Effector memory CD4-positive, alpha-beta T cell (primary cell): ENCODE data around the gene LGI1.

Experiments
- DNase-seq, 3 donors: peaks; one replicate each; pipeline ENCODE4 v3.0.0-alpha.2; 2020
- H3K27ac ChIP-seq: 2 replicates; pipeline ENCODE4 v1.7.0; 2013; ENCODE audit warnings: mild to moderate bottlenecking, low read length, moderate library complexity; ENCODE audit not compliant: insufficient read depth, poor library complexity, severe bottlenecking
- H3K27me3 ChIP-seq: replicated peaks from 2 replicates; pipeline ENCODE4 v1.7.0; 2013; ENCODE audit warnings: mild to moderate bottlenecking, low read length; ENCODE audit not compliant: insufficient read depth, control insufficient read depth, poor library complexity, severe bottlenecking
- H3K36me3 ChIP-seq: 2 replicates; pipeline ENCODE4 v1.7.0; 2013; ENCODE audit warnings: mild to moderate bottlenecking, low read length, moderate library complexity; ENCODE audit not compliant: control insufficient read depth, insufficient read depth
- H3K4me1 ChIP-seq: 2 replicates; pipeline ENCODE4 v1.7.0; 2013; ENCODE audit warnings: low read length, mild to moderate bottlenecking; ENCODE audit not compliant: control insufficient read depth, insufficient read depth, poor library complexity, severe bottlenecking
- H3K4me3 ChIP-seq: 2 replicates; pipeline ENCODE4 v1.7.0; 2013; ENCODE audit warnings: low read length, low read depth, mild to moderate bottlenecking; ENCODE audit not compliant: insufficient read depth, poor library complexity, severe bottlenecking
- H3K9me3 ChIP-seq: 2 replicates; pipeline ENCODE4 v1.7.0; 2013; ENCODE audit warnings: mild to moderate bottlenecking, low read length, moderate library complexity; ENCODE audit not compliant: control insufficient read depth

Gene LGI1

GRCh38 chr10:93841961-93842360, 84.2 kb downstream of the LGI1 start:
- Histone ChIP-seq H3K9me3 (no peaks in the 10 kb centered on the region), H3K36me3 (no peaks in the 10 kb centered on the region), H3K4me1 (no peaks in the 10 kb centered on the region), H3K27me3 (no peaks in the 10 kb centered on the region), H3K4me3 (no peak overlapping the region), H3K27ac (no peak overlapping the region)
- no peak for DNase-seq

DNA sequence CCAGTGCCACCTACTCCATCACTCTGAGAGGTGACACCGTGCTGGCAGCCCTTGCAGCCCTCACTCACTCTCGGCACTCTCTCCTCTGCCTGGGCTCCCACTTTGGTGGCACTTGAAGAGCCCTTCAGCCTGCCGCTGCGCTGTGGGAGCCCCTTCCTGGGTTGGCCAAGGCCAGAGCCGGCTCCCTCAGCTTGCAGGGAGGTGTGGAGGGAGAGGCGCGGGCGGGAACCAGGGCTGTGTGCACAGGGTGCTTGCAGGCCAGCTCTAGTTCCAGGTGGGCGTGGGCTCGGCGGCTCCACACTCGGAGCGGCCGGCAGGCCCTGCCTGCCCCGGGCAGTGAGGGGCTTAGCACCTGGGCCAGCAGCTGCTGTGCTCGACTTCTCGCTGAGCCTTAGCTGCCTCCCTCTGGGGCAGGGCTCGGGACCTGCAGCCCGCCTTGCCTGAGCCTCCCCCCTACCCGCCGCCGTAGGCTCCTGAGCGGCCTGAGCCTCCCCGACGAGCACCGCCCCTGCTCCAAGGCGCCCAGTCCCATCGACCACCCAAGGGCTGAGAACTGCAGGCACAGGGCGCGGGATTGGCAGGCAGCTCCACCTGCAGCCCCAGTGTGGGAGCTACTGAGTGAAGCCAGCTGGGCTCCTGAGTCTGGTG, 87.4 kb downstream of the LGI1 start:
- Histone ChIP-seq H3K4me3 (no peak overlapping the region), H3K27me3 (no peaks in the 10 kb centered on the region), H3K4me1 (no peaks in the 10 kb centered on the region), H3K27ac (no peak overlapping the region), H3K9me3 (no peaks in the 10 kb centered on the region), H3K36me3 (no peaks in the 10 kb centered on the region)
- no peak for DNase-seq
